ENCODE data around the gene CDH4.

Gene CDH4

DNA sequence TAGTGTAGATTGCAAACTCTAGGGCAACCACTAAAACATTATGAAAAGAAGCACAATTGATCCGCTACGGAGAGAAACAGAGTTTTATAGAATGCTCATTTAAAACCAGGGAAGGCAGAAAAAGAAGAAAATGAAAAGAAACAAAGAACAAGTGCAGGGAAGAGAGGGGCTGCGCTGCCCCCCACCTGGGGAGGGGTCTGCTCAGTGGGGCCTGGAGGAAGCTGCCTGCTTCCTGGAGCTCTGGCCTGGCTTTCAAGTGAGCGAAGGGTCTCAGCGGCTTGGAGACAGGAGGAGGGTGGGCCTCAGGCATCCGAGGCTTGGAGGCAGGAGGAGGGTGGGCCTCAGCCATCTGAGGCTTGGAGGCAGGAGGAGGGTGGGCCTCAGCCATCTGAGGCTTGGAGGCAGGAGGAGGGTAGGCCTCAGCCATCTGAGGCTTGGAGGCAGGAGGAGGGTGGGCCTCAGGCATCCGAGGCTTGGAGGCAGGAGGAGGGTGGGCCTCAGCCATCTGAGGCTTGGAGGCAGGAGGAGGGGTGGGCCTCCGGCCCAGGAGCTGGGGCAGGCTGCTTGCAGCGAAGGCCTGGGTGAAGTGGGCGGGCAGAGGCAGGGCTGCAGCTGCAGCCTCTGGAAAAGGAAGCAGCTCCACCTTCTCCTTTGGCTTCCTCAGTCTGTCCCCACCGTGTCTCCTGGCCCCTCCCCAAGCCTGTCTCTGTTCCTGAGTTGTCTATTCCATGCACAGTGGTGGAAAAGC lies 407.4 kb downstream of the CDH4 start:
- TF ChIP-seq NFIC (IDR thresholded peaks at IDR 0.05) (no peak), CEBPB (IDR thresholded peaks at IDR 0.05) (no peak), TAF1 (IDR thresholded peaks at IDR 0.05; ENCODE audit: low read depth) (no peak), TCF12 (IDR thresholded peaks at IDR 0.05; ENCODE audit: low read depth) (no peak), EGR1 (IDR thresholded peaks at IDR 0.05) (no peak), FOXM1 (IDR thresholded peaks at IDR 0.05; ENCODE audit: borderline replicate concordance, low read depth) (no peak), ZBTB7A (IDR thresholded peaks at IDR 0.05; ENCODE audit: low read depth) (no peak), EP300 (IDR thresholded peaks at IDR 0.05; ENCODE audit: borderline replicate concordance) (no peak), USF1 (IDR thresholded peaks at IDR 0.05) (no peak), YY1 (IDR thresholded peaks at IDR 0.05; ENCODE audit: low read depth) (no peak), TEAD4 (IDR thresholded peaks at IDR 0.05) (no peak), RAD21 (IDR thresholded peaks at IDR 0.05; ENCODE audit: low read depth) (no peak), CREB1 (IDR thresholded peaks at IDR 0.05; ENCODE audit: low read depth) (no peak)
- TF ChIP-seq, protein P1, sequence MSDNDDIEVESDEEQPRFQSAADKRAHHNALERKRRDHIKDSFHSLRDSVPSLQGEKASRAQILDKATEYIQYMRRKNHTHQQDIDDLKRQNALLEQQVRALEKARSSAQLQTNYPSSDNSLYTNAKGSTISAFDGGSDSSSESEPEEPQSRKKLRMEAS (IDR thresholded peaks at IDR 0.05) = no peak
- TF ChIP-seq, protein P2, sequence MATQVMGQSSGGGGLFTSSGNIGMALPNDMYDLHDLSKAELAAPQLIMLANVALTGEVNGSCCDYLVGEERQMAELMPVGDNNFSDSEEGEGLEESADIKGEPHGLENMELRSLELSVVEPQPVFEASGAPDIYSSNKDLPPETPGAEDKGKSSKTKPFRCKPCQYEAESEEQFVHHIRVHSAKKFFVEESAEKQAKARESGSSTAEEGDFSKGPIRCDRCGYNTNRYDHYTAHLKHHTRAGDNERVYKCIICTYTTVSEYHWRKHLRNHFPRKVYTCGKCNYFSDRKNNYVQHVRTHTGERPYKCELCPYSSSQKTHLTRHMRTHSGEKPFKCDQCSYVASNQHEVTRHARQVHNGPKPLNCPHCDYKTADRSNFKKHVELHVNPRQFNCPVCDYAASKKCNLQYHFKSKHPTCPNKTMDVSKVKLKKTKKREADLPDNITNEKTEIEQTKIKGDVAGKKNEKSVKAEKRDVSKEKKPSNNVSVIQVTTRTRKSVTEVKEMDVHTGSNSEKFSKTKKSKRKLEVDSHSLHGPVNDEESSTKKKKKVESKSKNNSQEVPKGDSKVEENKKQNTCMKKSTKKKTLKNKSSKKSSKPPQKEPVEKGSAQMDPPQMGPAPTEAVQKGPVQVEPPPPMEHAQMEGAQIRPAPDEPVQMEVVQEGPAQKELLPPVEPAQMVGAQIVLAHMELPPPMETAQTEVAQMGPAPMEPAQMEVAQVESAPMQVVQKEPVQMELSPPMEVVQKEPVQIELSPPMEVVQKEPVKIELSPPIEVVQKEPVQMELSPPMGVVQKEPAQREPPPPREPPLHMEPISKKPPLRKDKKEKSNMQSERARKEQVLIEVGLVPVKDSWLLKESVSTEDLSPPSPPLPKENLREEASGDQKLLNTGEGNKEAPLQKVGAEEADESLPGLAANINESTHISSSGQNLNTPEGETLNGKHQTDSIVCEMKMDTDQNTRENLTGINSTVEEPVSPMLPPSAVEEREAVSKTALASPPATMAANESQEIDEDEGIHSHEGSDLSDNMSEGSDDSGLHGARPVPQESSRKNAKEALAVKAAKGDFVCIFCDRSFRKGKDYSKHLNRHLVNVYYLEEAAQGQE (IDR thresholded peaks at IDR 0.05; ENCODE audit: low read depth) = no peak

GRCh38 chr20:61659994-61660346 lies 407.9 kb downstream of the CDH4 start:
- TF ChIP-seq CEBPB (IDR thresholded peaks at IDR 0.05) (no peak), YY1 (IDR thresholded peaks at IDR 0.05; ENCODE audit: low read depth) (no peak), NFIC (IDR thresholded peaks at IDR 0.05) (no peak), TEAD4 (IDR thresholded peaks at IDR 0.05) (no peak), EP300 (IDR thresholded peaks at IDR 0.05; ENCODE audit: borderline replicate concordance) (no peak), RAD21 (IDR thresholded peaks at IDR 0.05; ENCODE audit: low read depth) (no peak), TCF12 (IDR thresholded peaks at IDR 0.05; ENCODE audit: low read depth) (no peak), CREB1 (IDR thresholded peaks at IDR 0.05; ENCODE audit: low read depth) (no peak), ZBTB7A (IDR thresholded peaks at IDR 0.05; ENCODE audit: low read depth) (no peak), EGR1 (IDR thresholded peaks at IDR 0.05) (no peak), USF1 (IDR thresholded peaks at IDR 0.05) (no peak), FOXM1 (IDR thresholded peaks at IDR 0.05; ENCODE audit: borderline replicate concordance, low read depth) (no peak), TAF1 (IDR thresholded peaks at IDR 0.05; ENCODE audit: low read depth) (no peak)
- TF ChIP-seq, protein P2 (IDR thresholded peaks at IDR 0.05; ENCODE audit: low read depth) = no peak
- TF ChIP-seq, protein P1 (IDR thresholded peaks at IDR 0.05) = no peak

DNA sequence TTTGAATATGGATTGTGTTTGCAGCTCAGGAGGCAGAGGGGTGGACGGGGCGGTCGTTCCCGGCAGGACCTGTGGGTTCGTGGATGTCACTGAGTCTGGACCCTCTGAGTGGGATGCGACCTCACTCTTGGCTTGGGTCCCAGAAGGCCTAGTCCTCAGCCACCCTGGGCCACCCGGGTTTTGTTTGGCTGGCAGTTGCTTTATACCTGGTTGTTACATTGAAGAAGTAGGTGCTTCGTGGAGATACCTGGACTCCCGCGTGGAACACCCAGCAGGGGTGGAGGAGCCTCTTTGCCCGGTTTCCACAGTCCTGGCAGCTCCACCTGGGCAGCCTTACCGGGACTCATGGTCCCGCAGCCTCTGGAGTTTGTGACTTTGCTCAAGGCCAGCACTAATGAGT lies 408.5 kb downstream of the CDH4 start:
- TF ChIP-seq RAD21 (IDR thresholded peaks at IDR 0.05; ENCODE audit: low read depth) (no peak), YY1 (IDR thresholded peaks at IDR 0.05; ENCODE audit: low read depth) (no peak), EGR1 (IDR thresholded peaks at IDR 0.05) (no peak), FOXM1 (IDR thresholded peaks at IDR 0.05; ENCODE audit: borderline replicate concordance, low read depth) (no peak), TCF12 (IDR thresholded peaks at IDR 0.05; ENCODE audit: low read depth) (no peak), TAF1 (IDR thresholded peaks at IDR 0.05; ENCODE audit: low read depth) (no peak)
- TF ChIP-seq, protein P2 (IDR thresholded peaks at IDR 0.05; ENCODE audit: low read depth) = no peak
- TF ChIP-seq, protein P1 (IDR thresholded peaks at IDR 0.05) = no peak

DNA sequence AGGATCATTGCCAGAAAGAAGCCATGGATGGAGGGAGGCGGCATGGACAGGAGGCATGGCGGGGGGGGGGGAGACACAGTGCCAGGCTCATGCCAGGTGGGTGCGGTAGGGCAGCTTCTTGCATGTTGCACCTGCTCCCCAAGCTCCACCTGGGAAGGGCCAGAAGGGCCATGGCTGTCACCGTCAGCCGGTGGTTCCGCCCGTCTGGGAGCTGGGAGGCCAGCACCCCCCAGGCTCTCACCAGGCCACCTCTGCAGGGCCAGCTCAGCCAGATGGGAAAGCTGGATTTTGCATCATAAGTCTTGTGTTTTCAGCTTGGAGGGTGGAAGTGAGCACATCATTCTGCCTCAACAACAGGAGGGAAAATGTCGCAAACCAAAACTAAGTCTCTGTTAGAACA lies 409.0 kb downstream of the CDH4 start:
- TF ChIP-seq ZBTB7A (IDR thresholded peaks at IDR 0.05; ENCODE audit: low read depth) = no peak
- TF ChIP-seq, protein P2 (IDR thresholded peaks at IDR 0.05; ENCODE audit: low read depth) = no peak
- TF ChIP-seq RAD21 (IDR thresholded peaks at IDR 0.05; ENCODE audit: low read depth) = no peak
- no peak for TF ChIP-seq USF1 (IDR thresholded peaks at IDR 0.05)
- TF ChIP-seq YY1 (IDR thresholded peaks at IDR 0.05; ENCODE audit: low read depth) = no peak
- TF ChIP-seq FOXM1 (IDR thresholded peaks at IDR 0.05; ENCODE audit: borderline replicate concordance, low read depth) = no peak
- no peak for TF ChIP-seq EP300 (IDR thresholded peaks at IDR 0.05; ENCODE audit: borderline replicate concordance)
- no peak for TF ChIP-seq NFIC (IDR thresholded peaks at IDR 0.05)
- TF ChIP-seq CEBPB (IDR thresholded peaks at IDR 0.05) = no peak

All from Ishikawa (cell line).